Endothelial cell of umbilical vein (primary cell): ENCODE results near the gene PSME4. TPM values are rescaled to one million over a fixed set of nuclear protein-coding genes. Genes with fewer than 3 reads are reported as not detected.

ENCODE experiments used
- BruUV-seq: library from RNA; stranded (reverse); fragments of 400-500 nt; replicated peaks from 2 replicates; lab custom pipeline; 2021; lab: Mats Ljungman, UMichigan
- CTCF ChIA-PET: fragments of 300-600, 350-600 bp; sonication (Branson Sonifier 250); formaldehyde crosslinking; loops from one replicate; lab custom pipeline; 2021; ENCODE audit warnings: antibody characterized with exemption, inconsistent platforms; lab: Charles Lee
- POLR2A ChIA-PET: fragments of 300-600, 350-600 bp; sonication (Branson Sonifier 250); formaldehyde crosslinking; loops from one replicate; lab custom pipeline; 2021; ENCODE audit warnings: antibody characterized with exemption, inconsistent platforms; lab: Charles Lee
- DNase-seq: peaks from one replicate; pipeline ENCODE4 v3.0.0-alpha.2; 2011; ENCODE audit warnings: low read depth, low spot score
- FAIRE-seq: peaks from 2 replicates; lab custom pipeline; 2011; peaks lifted over from hg19 to GRCh38; lab: Jason Lieb, UNC
- H2AFZ ChIP-seq: 2 replicates; pipeline ENCODE4 v1.6.0; 2012; ENCODE audit warnings: low read depth, low read length, control low read depth, inconsistent platforms
- H3K27ac ChIP-seq: 2 replicates; pipeline ENCODE4 v1.5.1; 2011; ENCODE audit warnings: low read depth, mild to moderate bottlenecking, control low read depth, low read length, moderate library complexity; ENCODE audit not compliant: insufficient read depth
- H3K27me3 ChIP-seq, 2 experiments: 2 replicates each; pipeline versions ENCODE4 v1.6.0 to v1.6.1; 2011; ENCODE audit warnings: low read length in 2 of 2, mixed read lengths in 1 of 2; ENCODE audit not compliant: control insufficient read depth in 2 of 2, insufficient read depth in 2 of 2
- H3K36me3 ChIP-seq, 2 experiments: 2 replicates in 1 of 2; 3 replicates in 1 of 2; pipeline ENCODE4 v1.5.1; 2011; ENCODE audit warnings: low read length in 2 of 2, mild to moderate bottlenecking in 1 of 2, moderate library complexity in 1 of 2; ENCODE audit not compliant: control insufficient read depth in 2 of 2, insufficient read depth in 2 of 2; ENCODE audit errors: extremely low read depth in 1 of 2
- H3K4me1 ChIP-seq: 3 replicates; pipeline ENCODE4 v1.5.1; 2011; ENCODE audit warnings: mild to moderate bottlenecking, low read length; ENCODE audit not compliant: control insufficient read depth, insufficient read depth; ENCODE audit errors: extremely low read depth
- H3K4me2 ChIP-seq: 2 replicates; pipeline ENCODE4 v1.6.1; 2011; ENCODE audit warnings: low read length, control low read depth, mixed read lengths; ENCODE audit not compliant: insufficient read depth
- H3K4me3 ChIP-seq, 3 experiments: fragments of 200-600 bp in 1 of 3; sonication (generic), shearing (Covaris generic) in 1 of 3; replicated peaks in 1 of 3; 2 replicates each; pipeline ENCODE4 v1.5.1; 2011 to 2016; ENCODE audit warnings: control low read depth in 3 of 3, low read length in 3 of 3, mild to moderate bottlenecking in 2 of 3, inconsistent platforms in 1 of 3, low read depth in 1 of 3, moderate library complexity in 1 of 3; ENCODE audit not compliant: insufficient read depth in 1 of 3
- H3K79me2 ChIP-seq: 2 replicates; pipeline ENCODE4 v1.6.0; 2012; ENCODE audit warnings: low read length, inconsistent platforms; ENCODE audit not compliant: control insufficient read depth, insufficient read depth
- H3K9ac ChIP-seq: replicated peaks from 2 replicates; pipeline ENCODE3; 2011; ENCODE audit warnings: low read length, control low read depth; ENCODE audit not compliant: insufficient read depth; ENCODE audit errors: extremely low read depth
- H3K9me1 ChIP-seq: replicated peaks from 3 replicates; pipeline ENCODE4 v1.6.0; 2011; ENCODE audit warnings: mild to moderate bottlenecking, low read length; ENCODE audit not compliant: control insufficient read depth, insufficient read depth; ENCODE audit errors: extremely low read depth
- H3K9me3 ChIP-seq: replicated peaks from 2 replicates; pipeline ENCODE4 v1.5.1; 2012; ENCODE audit warnings: low read length, inconsistent platforms; ENCODE audit not compliant: control insufficient read depth, insufficient read depth
- H4K20me1 ChIP-seq: replicated peaks from 2 replicates; pipeline ENCODE3; 2011; ENCODE audit warnings: mild to moderate bottlenecking, low read length; ENCODE audit not compliant: control insufficient read depth, insufficient read depth; ENCODE audit errors: extremely low read depth
- CTCF ChIP-seq, 2 donors: IDR thresholded peaks; 1 replicate in 1 of 2; 2 replicates in 1 of 2; pipeline ENCODE4 v1.5.1; 2011; ENCODE audit warnings: low read length in 2 of 2, mild to moderate bottlenecking in 2 of 2, moderate library complexity in 2 of 2, control low read depth in 1 of 2, inconsistent platforms in 1 of 2, low read depth in 1 of 2; ENCODE audit not compliant: insufficient read depth in 1 of 2; ENCODE audit errors: extremely low read depth in 1 of 2
- EZH2 ChIP-seq: IDR thresholded peaks from 2 replicates; pipeline ENCODE4 v1.6.1; 2012; ENCODE audit warnings: borderline replicate concordance, low read depth, mild to moderate bottlenecking, moderate library complexity, low read length, inconsistent platforms; ENCODE audit not compliant: severe bottlenecking
- FOS ChIP-seq: IDR thresholded peaks from 2 replicates; pipeline ENCODE4 v1.6.1; 2011; ENCODE audit warnings: mild to moderate bottlenecking, low read length, moderate library complexity, borderline replicate concordance; ENCODE audit not compliant: insufficient read depth
- GATA2 ChIP-seq: IDR thresholded peaks from 2 replicates; pipeline ENCODE4 v1.7.0; 2011; ENCODE audit warnings: low read depth, mild to moderate bottlenecking, moderate library complexity, mixed read lengths, low read length; ENCODE audit not compliant: insufficient read length, insufficient read depth
- JUN ChIP-seq: IDR thresholded peaks from 2 replicates; pipeline ENCODE4 v1.6.1; 2011; ENCODE audit warnings: borderline replicate concordance, low read depth; ENCODE audit not compliant: insufficient read length, insufficient read depth
- MAX ChIP-seq: IDR thresholded peaks from 2 replicates; pipeline ENCODE4 v1.6.1; 2011; ENCODE audit not compliant: insufficient read depth, insufficient read length
- MYC ChIP-seq: IDR thresholded peaks from one replicate; pipeline ENCODE4 v1.6.1; 2011; ENCODE audit warnings: mild to moderate bottlenecking, low read depth, low read length
- POLR2A ChIP-seq: IDR thresholded peaks from 2 replicates; pipeline ENCODE4 v1.6.1; 2012; ENCODE audit warnings: low read depth, mild to moderate bottlenecking, control low read depth, low read length
- POLR2AphosphoS5 ChIP-seq: IDR thresholded peaks from 2 replicates; pipeline ENCODE4 v1.6.1; 2012; ENCODE audit warnings: low read depth, mild to moderate bottlenecking, control low read depth, low read length, moderate library complexity; ENCODE audit not compliant: insufficient read depth
- dilution Hi-C: fragments of 300-500 bp; cut with MboI; formaldehyde crosslinking; loops from one replicate; pipeline ENCODE4 v1.15.0; 2019; ENCODE audit warnings: low sequenced_read_pairs; ENCODE audit not compliant: extremely low pct_ligation_motif_present
- intact Hi-C: fragments of 100-400 bp; cut with micrococcal nuclease; formaldehyde crosslinking; loops from one replicate; pipeline ENCODE4 v1.10.0; 2022
- polyA plus RNA-seq, 4 experiments: library from polyadenylated mRNA; depleted of rRNA in 3 of 4; stranded (reverse) in 3 of 4; unstranded in 1 of 4; fragments of >200 nt; gene quantifications; 2 replicates each; pipeline versions ENCODE4 v1.2.1 to v1.2.3, GENCODE V29; 2011 to 2012; ENCODE audit warnings: missing spikeins in 1 of 4
- total RNA-seq: library from RNA; stranded (reverse); gene quantifications from 2 replicates; pipeline ENCODE4 v1.2.3, GENCODE V29; 2021

PSME4 gene
- total and polyA plus RNA-seq, 2 donors (not counting 3 experiments of a cell fraction or from before 2014, with no cell fraction given) = 24.7 to 82.6 TPM

- FAIRE-seq (peak; percentile 46), DNase-seq (no peak)
- no peak overlapping the region for H2AFZ ChIP-seq
- H3K9me1 ChIP-seq = no peaks in the 10 kb centered on the region
- CTCF ChIA-PET = no interaction called here
- H3K9me3 ChIP-seq = no peaks in the 10 kb centered on the region
- intact Hi-C loops = no loop called here
- no peaks in the 10 kb centered on the region for H3K27me3 ChIP-seq
- no peak overlapping the region for H3K27ac ChIP-seq
- no peaks in the 10 kb centered on the region for H3K36me3 ChIP-seq
- TF ChIP-seq POLR2AphosphoS5 (no peak), EZH2 (no peak), POLR2A (no peak), JUN (no peak), CTCF (IDR thresholded peaks at IDR 0.05; ENCODE audit: extremely low read depth in 1 of 2, insufficient read depth in 1 of 2, low read depth in 1 of 2, low read length in 2 of 2) (no peak), FOS (no peak), GATA2 (no peak), MAX (no peak), MYC (no peak)
- BruUV-seq = no TSS peak
- no peak overlapping the region for H3K4me2 ChIP-seq
- no peak overlapping the region for H3K4me3 ChIP-seq
- no peaks in the 10 kb centered on the region for H4K20me1 ChIP-seq
- POLR2A ChIA-PET = no interaction called here
- H3K4me1 ChIP-seq = peaks cover 4% of the 10 kb centered on the region
- dilution Hi-C loops = no loop called here
- H3K79me2 ChIP-seq = no peaks in the 10 kb centered on the region
- no peak overlapping the region for H3K9ac ChIP-seq
These were observed 14.9 kb upstream of the PSME4 start for GRCh38 chr2:53985646-53986045.
